AG04450 (cell line): ENCODE data around the gene CACNB2. TPM values are rescaled to one million over a fixed set of nuclear protein-coding genes. Genes with fewer than 3 reads are reported as not detected.

Source experiments
- CTCF ChIA-PET: fragments of 300-600, 350-600 bp; formaldehyde crosslinking; extraction: SDS; loops from one replicate; lab custom pipeline; 2022; ENCODE audit warnings: antibody characterized with exemption, inconsistent platforms; lab: Charles Lee
- POLR2A ChIA-PET: fragments of 350-600 bp; formaldehyde crosslinking; extraction: SDS; loops from one replicate; lab custom pipeline; 2021; ENCODE audit warnings: antibody characterized with exemption, inconsistent platforms; lab: Yijun Ruan, JAX
- DNase-seq: peaks from one replicate; pipeline ENCODE4 v3.0.0-alpha.2; 2011; ENCODE audit warnings: low read depth, low spot score
- H3K27ac ChIP-seq: one replicate; pipeline ENCODE4 v1.5.1; 2012; ENCODE audit warnings: low read depth, low read length, control low read depth
- H3K27me3 ChIP-seq: one replicate; pipeline ENCODE4 v1.6.0; 2012; ENCODE audit warnings: low read length; ENCODE audit not compliant: control insufficient read depth, insufficient read depth
- H3K4me3 ChIP-seq: 2 replicates; pipeline ENCODE4 v1.5.1; 2011; ENCODE audit warnings: mild to moderate bottlenecking, low read depth, low read length, control low read depth
- H3K9me3 ChIP-seq: 2 replicates; pipeline ENCODE4 v1.5.1; 2012; ENCODE audit warnings: low read length; ENCODE audit not compliant: control insufficient read depth, insufficient read depth
- polyA plus RNA-seq: library from polyadenylated mRNA; depleted of rRNA; stranded (reverse); fragments of >200 nt; gene quantifications from 2 replicates; pipeline ENCODE4 v1.2.3, GENCODE V29; 2011
- TF ChIP-seq, protein P1 (sequence below): IDR thresholded peaks from 2 replicates; pipeline ENCODE4 v1.5.1; 2011; ENCODE audit warnings: low read depth, low read length, control low read depth, inconsistent platforms

Gene CACNB2
- polyA plus RNA-seq, 1 experiment, result 0.76 TPM

- Histone ChIP-seq H3K27me3 (no peaks in the 10 kb centered on the region), H3K9me3 (no peaks in the 10 kb centered on the region), H3K27ac (no peak overlapping the region), H3K4me3 (no peak overlapping the region)
- POLR2A ChIA-PET, result no interaction called here
- TF ChIP-seq, protein P1, sequence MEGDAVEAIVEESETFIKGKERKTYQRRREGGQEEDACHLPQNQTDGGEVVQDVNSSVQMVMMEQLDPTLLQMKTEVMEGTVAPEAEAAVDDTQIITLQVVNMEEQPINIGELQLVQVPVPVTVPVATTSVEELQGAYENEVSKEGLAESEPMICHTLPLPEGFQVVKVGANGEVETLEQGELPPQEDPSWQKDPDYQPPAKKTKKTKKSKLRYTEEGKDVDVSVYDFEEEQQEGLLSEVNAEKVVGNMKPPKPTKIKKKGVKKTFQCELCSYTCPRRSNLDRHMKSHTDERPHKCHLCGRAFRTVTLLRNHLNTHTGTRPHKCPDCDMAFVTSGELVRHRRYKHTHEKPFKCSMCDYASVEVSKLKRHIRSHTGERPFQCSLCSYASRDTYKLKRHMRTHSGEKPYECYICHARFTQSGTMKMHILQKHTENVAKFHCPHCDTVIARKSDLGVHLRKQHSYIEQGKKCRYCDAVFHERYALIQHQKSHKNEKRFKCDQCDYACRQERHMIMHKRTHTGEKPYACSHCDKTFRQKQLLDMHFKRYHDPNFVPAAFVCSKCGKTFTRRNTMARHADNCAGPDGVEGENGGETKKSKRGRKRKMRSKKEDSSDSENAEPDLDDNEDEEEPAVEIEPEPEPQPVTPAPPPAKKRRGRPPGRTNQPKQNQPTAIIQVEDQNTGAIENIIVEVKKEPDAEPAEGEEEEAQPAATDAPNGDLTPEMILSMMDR, result no peak
- no peak for DNase-seq
- CTCF ChIA-PET, result interaction anchor here (0.6 to 1.0 kb wide), 2 partner anchors 8 to 130 kb away, joined by 3 to 9 read pairs; no protein-coding TSS in a partner anchor
Measured at GRCh38 chr10:18514537-18514936, 374.3 kb downstream of the CACNB2 start.

DNA sequence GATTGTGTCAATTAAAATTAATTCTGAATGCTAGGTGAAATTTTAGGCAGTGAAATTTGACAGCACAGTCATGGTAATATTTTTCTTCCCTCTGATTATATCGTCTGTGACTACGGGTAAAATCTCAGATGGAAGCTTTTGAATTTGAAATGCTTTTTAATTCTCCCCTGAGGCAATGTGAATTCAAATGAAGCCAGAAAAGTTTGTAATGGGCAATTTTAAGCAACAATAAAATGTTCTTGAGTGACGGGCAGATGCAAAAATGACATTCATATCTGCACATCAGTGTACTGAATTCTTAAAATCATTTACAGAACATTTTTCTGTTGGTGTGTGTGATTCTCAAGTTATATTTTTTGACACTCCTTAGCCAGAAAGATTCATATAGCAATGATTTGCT is 376.6 kb downstream of the CACNB2 start:
- TF ChIP-seq, protein P1, result no peak
- H3K27ac ChIP-seq, result no peak overlapping the region
- ChIA-PET CTCF (no interaction called here), POLR2A (no interaction called here)
- no peaks in the 10 kb centered on the region for H3K27me3 ChIP-seq
- H3K4me3 ChIP-seq, result no peak overlapping the region
- DNase-seq, result no peak
- no peaks in the 10 kb centered on the region for H3K9me3 ChIP-seq

- TF ChIP-seq, protein P1, result no peak
- CTCF ChIA-PET, result interaction anchor here (1.4 kb wide), 1 partner anchor 9 kb away, joined by 3 read pairs; no protein-coding TSS in a partner anchor
- POLR2A ChIA-PET, result interaction anchor here (0.7 kb wide), 1 partner anchor 81 kb away, joined by 11 read pairs; no protein-coding TSS in a partner anchor
- H3K4me3 ChIP-seq, result no peak overlapping the region
- no peak overlapping the region for H3K27ac ChIP-seq
- H3K27me3 ChIP-seq, result no peaks in the 10 kb centered on the region
- no peak for DNase-seq
- H3K9me3 ChIP-seq, result no peaks in the 10 kb centered on the region
Measured at GRCh38 chr10:18523025-18523424, 382.8 kb downstream of the CACNB2 start.

- DNase-seq, result no peak
- ChIA-PET POLR2A (no interaction called here), CTCF (interaction anchor here (0.7 kb wide), 2 partner anchors 73 to 996 kb away, joined by 4 to 5 read pairs; no protein-coding TSS in a partner anchor)
- TF ChIP-seq, protein P1, result no peak
- H3K9me3 ChIP-seq, result no peaks in the 10 kb centered on the region
- no peak overlapping the region for H3K4me3 ChIP-seq
- no peaks in the 10 kb centered on the region for H3K27me3 ChIP-seq
- no peak overlapping the region for H3K27ac ChIP-seq
Measured at GRCh38 chr10:18523858-18524257, 383.6 kb downstream of the CACNB2 start.

- Histone ChIP-seq H3K27ac (no peak overlapping the region), H3K4me3 (no peak overlapping the region), H3K27me3 (no peaks in the 10 kb centered on the region), H3K9me3 (no peaks in the 10 kb centered on the region; the same call in 1 of the 2 replicates)
- CTCF ChIA-PET, result no interaction called here
- DNase-seq, result peak; percentile 61
- TF ChIP-seq, protein P1, result no peak
- POLR2A ChIA-PET, result interaction anchor here (0.5 to 1.8 kb wide), 5 partner anchors 15 to 217 kb away, joined by 3 to 11 read pairs (median 5); partner anchors contain the start of gene ARL5B
Measured at GRCh38 chr10:18527687-18528086, 387.5 kb downstream of the CACNB2 start.
